A549 (cell line): Measurements from ENCODE around the gene PLEKHA6. TPM values are rescaled to one million over a fixed set of nuclear protein-coding genes. Genes with fewer than 3 reads are reported as not detected.
A peak's percentile ranks its signal among the peaks of the same experiment; 100 is the strongest.

ENCODE experiments used
- ATAC-seq, 2 experiments: fragments of 200-7000 bp in 1 of 2; fragments of >200 bp in 1 of 2; cut with Nextera tagmentation in 1 of 2; cut with Tn5 transposase in 1 of 2; 3 replicates each; pipeline versions ENCODE4 v1.8.0 to v1.9.1; 2018 to 2020; ENCODE audit warnings: mild to moderate bottlenecking in 1 of 2, moderate library complexity in 1 of 2
- CTCF ChIA-PET: fragments of 300-600 bp; sonication (Branson Sonifier 250); formaldehyde crosslinking; extraction: SDS; loops from one replicate; lab custom pipeline; 2021; ENCODE audit warnings: antibody characterized with exemption, inconsistent platforms; lab: Yijun Ruan, JAX
- POLR2A ChIA-PET: fragments of 350-600 bp; formaldehyde crosslinking; extraction: SDS; loops from one replicate; lab custom pipeline; 2021; ENCODE audit warnings: antibody characterized with exemption, inconsistent platforms; lab: Yijun Ruan, JAX
- DNase-seq, 2 experiments: peaks; one replicate each; pipeline versions ENCODE4 v3.0.0 to v3.0.0-alpha.2; 2011 to 2016; ENCODE audit warnings: low read depth in 1 of 2, low spot score in 1 of 2
- FAIRE-seq: peaks from 2 replicates; lab custom pipeline; 2011; peaks lifted over from hg19 to GRCh38; lab: Jason Lieb, UNC
- H3K27ac ChIP-seq, 2 experiments: fragments of >200 bp; sonication (Bioruptor Twin); formaldehyde crosslinking; 3 replicates each; pipeline ENCODE4 v1.5.1; 2016 to 2017
- H3K4me1 ChIP-seq: fragments of >200 bp; sonication (Bioruptor Twin); formaldehyde crosslinking; 3 replicates; pipeline ENCODE4 v1.6.1; 2016
- H3K4me2 ChIP-seq: fragments of >200 bp; sonication (Bioruptor Twin); formaldehyde crosslinking; 3 replicates; pipeline ENCODE4 v1.6.1; 2016
- H3K4me3 ChIP-seq: fragments of >200 bp; sonication (Bioruptor Twin); formaldehyde crosslinking; 3 replicates; pipeline ENCODE4 v1.5.1; 2016
- H3K9me3 ChIP-seq: fragments of >200 bp; sonication (Bioruptor Twin); formaldehyde crosslinking; 3 replicates; pipeline ENCODE4 v1.6.1; 2016
- BHLHE40 ChIP-seq: IDR thresholded peaks from 2 replicates; pipeline ENCODE4 v1.6.1; 2012; ENCODE audit warnings: low read depth, low read length, inconsistent platforms
- CBX8 ChIP-seq: fragments of 200-600 bp; sonication (generic); IDR thresholded peaks from 2 replicates; pipeline ENCODE4 v1.6.1; 2016
- E2F6 ChIP-seq: IDR thresholded peaks from 2 replicates; pipeline ENCODE4 v1.6.1; 2012; ENCODE audit warnings: low read depth, borderline replicate concordance
- ESRRA ChIP-seq: fragments of 150-350 bp; IDR thresholded peaks from 2 replicates; pipeline ENCODE4 v1.6.1; 2014; ENCODE audit warnings: mild to moderate bottlenecking, low read length, borderline replicate concordance
- FOSL2 ChIP-seq, 2 experiments: fragments of 450-650 bp in 1 of 2; fragments of >200 bp in 1 of 2; sonication (Bioruptor Twin) in 1 of 2; formaldehyde crosslinking; IDR thresholded peaks; 2 replicates each; pipeline versions ENCODE4 v1.5.0 to v1.6.1; 2016 to 2020; ENCODE audit warnings: mild to moderate bottlenecking in 1 of 2, moderate library complexity in 1 of 2
- FOXS1 ChIP-seq: fragments of 250-450 bp; sonication (Bioruptor Pico); IDR thresholded peaks from 2 replicates; pipeline ENCODE4 v1.5.0; 2020; ENCODE audit warnings: mild to moderate bottlenecking, moderate library complexity
- GATA3 ChIP-seq: IDR thresholded peaks from 2 replicates; pipeline ENCODE4 v1.6.1; 2012; ENCODE audit warnings: borderline replicate concordance
- HES2 ChIP-seq: fragments of >200 bp; sonication (Bioruptor Twin); formaldehyde crosslinking; IDR thresholded peaks from 2 replicates; pipeline ENCODE4 v1.6.1; 2016
- HOXB5 ChIP-seq: fragments of 250-450 bp; sonication (Bioruptor Pico); IDR thresholded peaks from 2 replicates; pipeline ENCODE4 v1.5.0; 2020; ENCODE audit warnings: mild to moderate bottlenecking, moderate library complexity
- PHF8 ChIP-seq: fragments of 200-600 bp; sonication (generic); IDR thresholded peaks from 2 replicates; pipeline ENCODE4 v1.6.1; 2016; ENCODE audit warnings: low read depth, mild to moderate bottlenecking, antibody characterized with exemption, moderate library complexity, borderline replicate concordance
- REST ChIP-seq: fragments of 200-600 bp; sonication (generic); IDR thresholded peaks from 2 replicates; pipeline ENCODE4 v1.6.1; 2016; ENCODE audit warnings: antibody characterized with exemption, mild to moderate bottlenecking, moderate library complexity
- RNF2 ChIP-seq: fragments of 200-600 bp; sonication (generic); IDR thresholded peaks from 2 replicates; pipeline ENCODE4 v1.6.1; 2016; ENCODE audit warnings: low read depth, mild to moderate bottlenecking, antibody characterized with exemption, moderate library complexity, borderline replicate concordance
- SREBF2 ChIP-seq: fragments of 450-650 bp; IDR thresholded peaks from 2 replicates; pipeline ENCODE4 v1.6.1; 2014; ENCODE audit warnings: mild to moderate bottlenecking, moderate library complexity
- ZC3H11A ChIP-seq: fragments of 450-650 bp; IDR thresholded peaks from 2 replicates; pipeline ENCODE4 v1.6.1; 2014; ENCODE audit warnings: antibody characterized with exemption, mild to moderate bottlenecking
- WGBS: methylation state at CpG from one replicate; pipeline ENCODE4 v1.1.6; 2017; ENCODE audit errors: missing lambda C conversion rate; 5-methylcytosine and 5-hydroxymethylcytosine counted together
- polyA plus RNA-seq, 4 experiments: library from polyadenylated mRNA; depleted of rRNA in 3 of 4; stranded (reverse); fragments of >200 nt; fragmentation: RNase III in 1 of 4; extraction: RNeasy Plus Mini Kit Qiagen cat#74134 plus additional on column Dnase treatment in 1 of 4; gene quantifications; 2 replicates in 3 of 4; 3 replicates in 1 of 4; pipeline ENCODE4 v1.2.3, GENCODE V29; 2011 to 2017

PLEKHA6 gene
- polyA plus RNA-seq, 2 of the 4 experiments (the other 2 are of a cell fraction): 13.0 to 26.2 TPM

GRCh38 chr1:204360314-204360713, 585 bp upstream of the PLEKHA6 start:
- Histone ChIP-seq H3K9me3 (no peaks in the 10 kb centered on the region), H3K27ac (peak overlapping the region in 1 of 2 experiments; percentile 65; a peak in 4 of 6 replicates), H3K4me1 (peaks cover 33% of the 10 kb centered on the region), H3K4me3 (no peak overlapping the region), H3K4me2 (peak overlapping the region; percentile 33; the same call in 1 of the 3 replicates)
- ChIA-PET POLR2A (no interaction called here), CTCF (interaction anchor here (1.1 to 27.1 kb wide), 13 partner anchors 11 to 197 kb away, joined by 3 to 840 read pairs (median 34); partner anchors contain the start of genes GOLT1A and REN)
- DNase-seq (no peak), ATAC-seq (no peak), FAIRE-seq (no peak)
- 59% methylated on average over 4 of the region's 4 CpGs for WGBS
- no peak for TF ChIP-seq RNF2
- TF ChIP-seq FOSL2 (IDR thresholded peaks at IDR 0.05): no peak
- no peak for TF ChIP-seq FOSL2 (CRISPR knock-in tag; IDR thresholded peaks at IDR 0.05)
- TF ChIP-seq GATA3: no peak
- no peak for TF ChIP-seq SREBF2
- TF ChIP-seq ESRRA: no peak

- FAIRE-seq: no peak
- peak overlapping the region; percentile 33; the same call in 2 of the 3 replicates for H3K4me2 ChIP-seq
- WGBS: 45% methylated on average over 5 of the region's 5 CpGs
- CTCF ChIA-PET: interaction anchor here (0.8 to 27.1 kb wide), 10 partner anchors 10 to 196 kb away, joined by 3 to 840 read pairs (median 36); partner anchors contain the start of genes GOLT1A and REN
- peak overlapping the region in 1 of 2 experiments; percentile 65; a peak in 4 of 6 replicates for H3K27ac ChIP-seq
- no peak overlapping the region for H3K4me3 ChIP-seq
- H3K9me3 ChIP-seq: no peaks in the 10 kb centered on the region
- POLR2A ChIA-PET: no interaction called here
- peaks cover 29% of the 10 kb centered on the region for H3K4me1 ChIP-seq
- DNase-seq: no peak
- ATAC-seq: no peak
- TF ChIP-seq ZC3H11A (no peak), REST (no peak), FOXS1 (no peak), BHLHE40 (no peak), E2F6 (no peak)
Measured at GRCh38 chr1:204359131-204359473, 627 bp downstream of the PLEKHA6 start.

- CTCF ChIA-PET: interaction anchor here (1.5 to 27.1 kb wide), 7 partner anchors 9 to 196 kb away, joined by 3 to 840 read pairs (median 133); partner anchors contain the start of genes GOLT1A and REN
- peak overlapping the region; percentile 33; the same call in 2 of the 3 replicates for H3K4me2 ChIP-seq
Measured at GRCh38 chr1:204358605-204359004, 1.1 kb downstream of the PLEKHA6 start.

More at GRCh38 chr1:204358605-204359004, 1.1 kb downstream of the PLEKHA6 start:
- H3K9me3 ChIP-seq: no peaks in the 10 kb centered on the region
- POLR2A ChIA-PET: no interaction called here
- FAIRE-seq: no peak
- H3K4me3 ChIP-seq: no peak overlapping the region
- TF ChIP-seq PHF8: no peak
- TF ChIP-seq HOXB5 (CRISPR knock-in tag): no peak
- TF ChIP-seq HES2: no peak
- no peak for TF ChIP-seq FOXS1
- TF ChIP-seq CBX8: no peak
- TF ChIP-seq, all 56 proteins: peak for 0
- ATAC-seq (no peak; a peak in 2 of 6 replicates), DNase-seq (no peak)
- 67% methylated on average over 5 of the region's 5 CpGs for WGBS
- Histone ChIP-seq H3K27ac (peak overlapping the region in 1 of 2 experiments; percentile 65; a peak in 3 of 6 replicates), H3K4me1 (peaks cover 25% of the 10 kb centered on the region)
